ENCODE data around the gene CXCR4.

GRCh38 chr2:136069773-136070172 lies 48.2 kb downstream of the CXCR4 start:
- TF ChIP-seq EZH2 (IDR thresholded peaks at IDR 0.05; ENCODE audit: insufficient read depth, poor library complexity, severe bottlenecking) (no peak), EZH2phosphoT487 (IDR thresholded peaks at IDR 0.05; ENCODE audit: insufficient read depth, low read depth) (no peak)
